Epithelial cell of esophagus (primary cell): ENCODE results near the gene UROD.

Experiments
- DNase-seq: peaks from one replicate; pipeline ENCODE4 v3.0.0; 2010; ENCODE audit warnings: low read depth
- H3K4me3 ChIP-seq: 2 replicates; pipeline ENCODE4 v1.5.1; 2011; ENCODE audit warnings: mild to moderate bottlenecking, low read length, control low read depth
- TF ChIP-seq, protein P1 (sequence below): IDR thresholded peaks from 2 replicates; pipeline ENCODE4 v1.5.1; 2011; ENCODE audit warnings: low read depth, mild to moderate bottlenecking, low read length, control low read depth, inconsistent platforms; ENCODE audit not compliant: insufficient read depth; ENCODE audit errors: missing control alignments

UROD gene

DNA sequence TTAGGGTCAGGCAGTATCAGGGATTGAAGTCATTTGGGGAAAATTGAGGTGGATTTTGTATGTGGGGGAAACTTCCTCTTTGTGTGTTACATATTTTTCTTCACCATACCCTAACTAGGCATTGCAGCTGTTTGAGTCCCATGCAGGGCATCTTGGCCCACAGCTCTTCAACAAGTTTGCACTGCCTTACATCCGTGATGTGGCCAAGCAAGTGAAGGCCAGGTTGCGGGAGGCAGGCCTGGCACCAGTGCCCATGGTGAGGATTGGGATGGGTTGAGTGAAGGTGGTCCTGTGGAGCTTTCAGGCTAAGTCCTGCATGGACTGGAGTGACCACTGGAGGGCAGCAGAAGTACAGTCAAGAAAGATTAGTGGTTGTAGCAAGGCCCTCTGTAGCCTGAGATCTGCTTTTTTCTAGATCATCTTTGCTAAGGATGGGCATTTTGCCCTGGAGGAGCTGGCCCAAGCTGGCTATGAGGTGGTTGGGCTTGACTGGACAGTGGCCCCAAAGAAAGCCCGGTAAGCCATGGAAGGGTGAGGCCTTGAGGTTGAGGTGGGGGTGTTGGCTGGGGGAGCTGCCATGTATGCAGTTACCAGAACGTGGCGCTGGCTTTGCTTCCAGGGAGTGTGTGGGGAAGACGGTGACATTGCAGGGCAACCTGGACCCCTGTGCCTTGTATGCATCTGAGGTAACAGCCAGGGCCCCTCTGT is 2.4 kb downstream of the UROD start:
- TF ChIP-seq, protein P1, sequence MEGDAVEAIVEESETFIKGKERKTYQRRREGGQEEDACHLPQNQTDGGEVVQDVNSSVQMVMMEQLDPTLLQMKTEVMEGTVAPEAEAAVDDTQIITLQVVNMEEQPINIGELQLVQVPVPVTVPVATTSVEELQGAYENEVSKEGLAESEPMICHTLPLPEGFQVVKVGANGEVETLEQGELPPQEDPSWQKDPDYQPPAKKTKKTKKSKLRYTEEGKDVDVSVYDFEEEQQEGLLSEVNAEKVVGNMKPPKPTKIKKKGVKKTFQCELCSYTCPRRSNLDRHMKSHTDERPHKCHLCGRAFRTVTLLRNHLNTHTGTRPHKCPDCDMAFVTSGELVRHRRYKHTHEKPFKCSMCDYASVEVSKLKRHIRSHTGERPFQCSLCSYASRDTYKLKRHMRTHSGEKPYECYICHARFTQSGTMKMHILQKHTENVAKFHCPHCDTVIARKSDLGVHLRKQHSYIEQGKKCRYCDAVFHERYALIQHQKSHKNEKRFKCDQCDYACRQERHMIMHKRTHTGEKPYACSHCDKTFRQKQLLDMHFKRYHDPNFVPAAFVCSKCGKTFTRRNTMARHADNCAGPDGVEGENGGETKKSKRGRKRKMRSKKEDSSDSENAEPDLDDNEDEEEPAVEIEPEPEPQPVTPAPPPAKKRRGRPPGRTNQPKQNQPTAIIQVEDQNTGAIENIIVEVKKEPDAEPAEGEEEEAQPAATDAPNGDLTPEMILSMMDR: peak; percentile 94
- peak; percentile 85 for DNase-seq
- no peak overlapping the region for H3K4me3 ChIP-seq

DNA sequence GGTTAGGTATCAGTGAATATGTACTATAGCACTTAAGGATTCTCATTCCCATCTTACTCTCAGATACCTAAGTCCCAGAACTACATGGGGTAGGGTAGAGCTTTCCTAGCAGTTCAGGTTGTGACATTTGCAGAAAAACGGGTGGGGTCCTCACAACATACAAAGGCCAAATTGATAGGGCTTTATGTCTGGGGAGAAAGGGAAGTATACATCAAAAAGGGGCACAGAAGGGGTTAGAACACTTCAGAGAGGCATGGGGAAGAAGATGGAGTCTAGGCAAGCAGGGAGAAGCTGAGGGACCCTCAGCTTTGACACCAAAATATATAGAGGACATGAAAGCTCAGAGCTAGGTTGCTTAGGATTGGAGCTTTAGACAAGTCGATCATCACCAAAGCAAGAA is 3.6 kb downstream of the UROD start:
- DNase-seq: no peak
- H3K4me3 ChIP-seq: no peak overlapping the region
- TF ChIP-seq, protein P1: no peak

DNA sequence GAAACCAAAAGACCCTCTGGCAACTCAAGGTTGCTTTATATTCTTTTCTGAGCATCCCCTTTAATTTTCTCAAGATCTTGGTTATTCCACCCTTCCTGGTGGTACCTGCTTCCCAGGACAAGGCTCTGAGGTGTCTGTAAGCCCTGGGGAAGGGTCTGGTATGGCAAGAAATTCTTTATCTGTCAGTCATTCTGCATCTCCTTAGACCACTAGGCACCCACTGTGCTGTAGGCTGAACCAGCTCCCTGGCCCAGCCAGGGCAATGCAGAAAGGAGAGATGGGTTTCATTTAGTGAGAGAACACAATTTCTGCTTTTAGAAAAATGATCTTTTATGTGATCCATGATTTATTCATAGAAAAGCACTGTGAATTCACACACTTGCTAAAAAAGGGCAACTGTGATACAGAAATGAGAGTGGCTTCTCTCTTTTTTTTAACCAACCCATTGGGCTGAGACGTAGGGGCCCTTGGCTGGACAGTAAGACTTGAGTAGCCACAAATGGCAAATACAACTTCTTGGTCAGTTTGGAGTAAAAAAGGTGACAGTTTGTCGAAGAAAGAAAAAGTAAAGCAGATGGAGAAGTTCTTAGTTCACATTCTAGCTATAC is 4.1 kb downstream of the UROD start:
- DNase-seq: no peak
- no peak overlapping the region for H3K4me3 ChIP-seq
- TF ChIP-seq, protein P1: no peak

DNA sequence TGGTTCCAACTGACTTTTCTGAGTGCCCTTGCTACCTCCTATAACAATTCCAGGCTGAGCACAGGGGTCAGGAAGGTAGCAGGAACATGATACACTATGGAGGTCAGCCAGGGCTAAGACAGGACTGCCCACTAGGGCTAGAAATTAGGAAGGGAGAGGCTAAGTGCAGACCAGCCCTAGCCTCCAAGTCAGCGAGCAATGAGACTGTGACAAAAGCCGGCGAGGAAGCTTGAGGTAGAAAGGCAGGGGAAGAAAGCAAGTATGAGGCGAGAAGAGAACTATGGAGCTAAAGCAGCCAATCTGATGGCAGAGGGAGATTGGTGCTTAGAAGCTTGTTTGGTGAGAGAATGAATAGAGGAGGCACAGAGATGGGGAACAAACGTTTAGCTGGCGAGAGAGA is 4.7 kb downstream of the UROD start:
- no peak for DNase-seq
- TF ChIP-seq, protein P1: no peak
- H3K4me3 ChIP-seq: no peak overlapping the region

DNA sequence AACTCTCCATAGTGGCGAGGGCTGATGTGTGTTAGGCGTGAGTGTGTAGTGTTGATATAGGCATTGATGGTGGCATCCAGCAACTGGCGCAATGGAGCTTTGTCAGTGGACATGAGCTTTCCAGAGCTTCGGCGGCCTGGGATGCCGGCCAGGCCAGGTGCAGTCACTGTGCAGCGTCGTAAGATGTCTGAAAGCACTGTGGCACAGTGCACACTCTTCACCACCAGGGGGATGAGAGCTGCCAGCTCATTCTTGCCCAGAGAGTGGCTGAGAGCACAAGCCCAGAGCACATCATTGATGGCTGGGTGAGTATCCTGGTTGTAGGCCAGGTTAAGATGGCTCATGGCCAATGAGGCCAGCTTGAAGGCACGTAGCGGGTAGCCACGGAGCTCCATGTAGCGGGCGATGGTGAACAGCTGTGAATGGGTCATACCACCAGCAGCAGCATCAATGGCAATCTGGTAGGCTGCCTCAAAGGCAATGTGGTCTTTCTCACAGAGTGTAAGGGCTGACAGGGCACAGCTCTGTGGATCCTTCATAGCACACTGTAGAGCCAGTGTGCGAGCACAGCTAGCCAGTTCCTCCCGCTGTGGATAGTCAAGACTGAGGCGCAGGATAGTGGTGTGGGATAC is 6.7 kb downstream of the UROD start:
- DNase-seq: peak; percentile 75

DNA sequence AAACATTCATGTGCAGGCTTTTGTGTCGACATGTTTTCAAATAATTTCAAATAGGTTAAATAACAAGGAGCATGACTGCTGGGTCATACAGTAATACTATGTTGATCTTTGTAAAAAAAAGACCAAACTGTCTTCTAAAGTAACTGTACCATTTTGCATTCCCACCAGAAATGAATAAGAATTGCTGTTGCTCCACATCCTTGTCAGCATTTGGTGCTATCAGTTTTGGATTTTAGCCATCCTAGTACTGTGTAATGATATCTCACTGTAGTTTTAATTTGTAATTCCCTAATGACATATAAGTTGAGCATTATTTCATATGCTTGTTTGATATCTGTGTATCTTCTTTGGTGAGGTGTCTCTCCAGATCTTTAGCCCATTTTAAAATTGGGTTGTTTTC is 11.6 kb downstream of the UROD start:
- TF ChIP-seq, protein P1: no peak
- DNase-seq: no peak
- no peak overlapping the region for H3K4me3 ChIP-seq

More for the DNA sequence above, 6.7 kb downstream of the UROD start:
- TF ChIP-seq, protein P1: peak; percentile 96
- no peak overlapping the region for H3K4me3 ChIP-seq
